ENCODE results near the gene ARMC9. TPM values are rescaled to one million over a fixed set of nuclear protein-coding genes. Genes with fewer than 3 reads are reported as not detected.

ARMC9 gene
- total RNA-seq, 1 experiment from 2014 or later, result 23.4 TPM

GRCh38 chr2:231260442-231261208 is 62.2 kb downstream of the ARMC9 start:
- H3K4me1 ChIP-seq (ENCODE audit: insufficient read depth, low read length), result peaks cover 7% of the 10 kb centered on the region
- POLR2A ChIA-PET (ENCODE audit: unreplicated experiment), result no interaction called here
- H3K79me2 ChIP-seq (ENCODE audit: low read length), result no peaks in the 10 kb centered on the region
- no peaks in the 10 kb centered on the region for H4K20me1 ChIP-seq (ENCODE audit: low read length)
- no peak overlapping the region for H3K9ac ChIP-seq (ENCODE audit: low read length)
- CTCF ChIA-PET, result no interaction called here
- H3K4me3 ChIP-seq (ENCODE audit: low read length), result no peak overlapping the region
- H3K36me3 ChIP-seq (ENCODE audit: low read depth, low read length), result no peaks in the 10 kb centered on the region
- no peak overlapping the region for H3K27ac ChIP-seq (ENCODE audit: low read length)
- H3F3A ChIP-seq (ENCODE audit: low read length, unreplicated experiment), result no peaks in the 10 kb centered on the region
- no peaks in the 10 kb centered on the region for H3K9me3 ChIP-seq (ENCODE audit: low read length)
- intact Hi-C loops (cut with micrococcal nuclease), result no loop called here
- no peaks in the 10 kb centered on the region for H3K9me2 ChIP-seq (replicated peaks; ENCODE audit: low read length)
- no peak overlapping the region for H2AFZ ChIP-seq (ENCODE audit: low read length)
- no peaks in the 10 kb centered on the region for H3K27me3 ChIP-seq (ENCODE audit: low read length)
- ATAC-seq (peak; percentile 81), DNase-seq (peak; percentile 16)
- TF ChIP-seq CTCF (conservative IDR thresholded peaks at IDR 0.05; ENCODE audit: low read depth, low read length) (no peak), EZH2 (IDR thresholded peaks at IDR 0.05; ENCODE audit: low read length, unreplicated experiment) (no peak)
- H3K4me2 ChIP-seq (ENCODE audit: low read length), result no peak overlapping the region
- no TSS peak for BruUV-seq (replicated peaks)

- CTCF ChIA-PET, result no interaction called here
- H3K79me2 ChIP-seq (ENCODE audit: low read length), result no peaks in the 10 kb centered on the region
- intact Hi-C loops (cut with micrococcal nuclease), result no loop called here
- POLR2A ChIA-PET (ENCODE audit: unreplicated experiment), result no interaction called here
- DNase-seq, result no peak
- no peak overlapping the region for H3K27ac ChIP-seq (ENCODE audit: low read length)
- no peaks in the 10 kb centered on the region for H3F3A ChIP-seq (ENCODE audit: low read length, unreplicated experiment)
- ATAC-seq, result no peak
- H3K4me2 ChIP-seq (ENCODE audit: low read length), result no peak overlapping the region
- no peak overlapping the region for H3K9ac ChIP-seq (ENCODE audit: low read length)
- H3K9me2 ChIP-seq (replicated peaks; ENCODE audit: low read length), result no peaks in the 10 kb centered on the region
- H3K4me3 ChIP-seq (ENCODE audit: low read length), result no peak overlapping the region
- H3K36me3 ChIP-seq (ENCODE audit: low read depth, low read length), result no peaks in the 10 kb centered on the region
- TF ChIP-seq EZH2 (IDR thresholded peaks at IDR 0.05; ENCODE audit: low read length, unreplicated experiment), result no peak
- H3K4me1 ChIP-seq (ENCODE audit: insufficient read depth, low read length), result peaks cover 7% of the 10 kb centered on the region
- no peaks in the 10 kb centered on the region for H3K9me3 ChIP-seq (ENCODE audit: low read length)
- no peaks in the 10 kb centered on the region for H4K20me1 ChIP-seq (ENCODE audit: low read length)
- BruUV-seq (replicated peaks), result no TSS peak
- no peaks in the 10 kb centered on the region for H3K27me3 ChIP-seq (ENCODE audit: low read length)
- no peak overlapping the region for H2AFZ ChIP-seq (ENCODE audit: low read length)
Observed at GRCh38 chr2:231263118-231263831, 64.8 kb downstream of the ARMC9 start.

GRCh38 chr2:231270221-231271114 is 72.0 kb downstream of the ARMC9 start:
- BruUV-seq (replicated peaks), result no TSS peak
- Histone ChIP-seq H3K27ac (ENCODE audit: low read length) (no peak overlapping the region), H3K9ac (ENCODE audit: low read length) (no peak overlapping the region), H3K4me3 (ENCODE audit: low read length) (no peak overlapping the region), H3K36me3 (ENCODE audit: low read depth, low read length) (no peaks in the 10 kb centered on the region; the same call in 1 of the 2 replicates), H3K9me3 (ENCODE audit: low read length) (no peaks in the 10 kb centered on the region), H4K20me1 (ENCODE audit: low read length) (no peaks in the 10 kb centered on the region), H3K4me2 (ENCODE audit: low read length) (no peak overlapping the region), H3K4me1 (ENCODE audit: insufficient read depth, low read length) (no peaks in the 10 kb centered on the region), H2AFZ (ENCODE audit: low read length) (no peak overlapping the region), H3K79me2 (ENCODE audit: low read length) (no peaks in the 10 kb centered on the region), H3F3A (ENCODE audit: low read length, unreplicated experiment) (no peaks in the 10 kb centered on the region), H3K9me2 (replicated peaks; ENCODE audit: low read length) (no peaks in the 10 kb centered on the region), H3K27me3 (ENCODE audit: low read length) (no peaks in the 10 kb centered on the region)
- ChIA-PET POLR2A (ENCODE audit: unreplicated experiment) (no interaction called here), CTCF (no interaction called here)
- ATAC-seq (no peak), DNase-seq (no peak)
- TF ChIP-seq EZH2phosphoT487 (IDR thresholded peaks at IDR 0.05; ENCODE audit: borderline replicate concordance, low read length), result no peak
- TF ChIP-seq CTCF (conservative IDR thresholded peaks at IDR 0.05; ENCODE audit: low read depth, low read length), result no peak
- TF ChIP-seq EZH2 (IDR thresholded peaks at IDR 0.05; ENCODE audit: low read length, unreplicated experiment), result no peak
- intact Hi-C loops (cut with micrococcal nuclease), result no loop called here

All from PC-3 (cell line).